ENCODE results near the gene CBFA2T3. TPM values are rescaled to one million over a fixed set of nuclear protein-coding genes. Genes with fewer than 3 reads are reported as not detected.
A peak's percentile ranks its signal among the peaks of the same experiment; 100 is the strongest.

The CBFA2T3 gene
- total RNA-seq, 1 donor from 2014 or later: 10.1 TPM

DNA sequence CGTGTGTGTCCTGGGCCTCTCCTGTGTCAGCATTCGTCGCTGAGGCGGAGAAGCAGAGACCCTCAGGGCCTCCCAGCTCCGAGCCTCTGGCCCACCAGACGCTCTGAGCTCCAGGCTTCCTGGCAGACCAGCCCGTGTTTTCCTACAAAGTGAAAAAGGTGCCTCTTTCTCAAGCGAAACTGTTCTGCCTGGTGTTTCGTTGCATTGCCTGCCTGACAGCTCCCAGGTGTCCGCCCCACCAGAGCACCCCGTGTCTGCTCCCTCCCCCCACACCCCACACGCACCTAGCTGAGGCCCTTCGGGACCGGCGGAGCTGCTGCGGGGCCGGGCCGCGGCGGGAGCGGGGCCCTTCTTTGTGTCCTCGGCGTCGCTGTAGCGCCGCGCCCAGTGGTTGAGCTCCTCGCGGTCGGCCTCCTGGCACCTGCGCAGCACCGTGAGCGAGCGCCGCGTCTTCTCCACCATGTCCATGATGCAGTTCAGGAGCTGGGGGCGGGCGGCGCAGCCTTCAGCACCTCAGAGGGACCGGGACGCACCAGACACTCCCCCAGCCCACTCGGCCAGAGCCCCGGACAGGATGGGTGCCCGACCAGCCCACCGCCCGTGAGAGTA is 95.9 kb downstream of the CBFA2T3 start:
- H3K36me3 Mint-ChIP-seq: no peaks in the 10 kb centered on the region
- H3K27ac Mint-ChIP-seq: no peak overlapping the region
- no peaks in the 10 kb centered on the region for H3K9me3 Mint-ChIP-seq
- no peaks in the 10 kb centered on the region for H3K27me3 Mint-ChIP-seq (ENCODE audit: low read depth)
- TF ChIP-seq, protein P1, sequence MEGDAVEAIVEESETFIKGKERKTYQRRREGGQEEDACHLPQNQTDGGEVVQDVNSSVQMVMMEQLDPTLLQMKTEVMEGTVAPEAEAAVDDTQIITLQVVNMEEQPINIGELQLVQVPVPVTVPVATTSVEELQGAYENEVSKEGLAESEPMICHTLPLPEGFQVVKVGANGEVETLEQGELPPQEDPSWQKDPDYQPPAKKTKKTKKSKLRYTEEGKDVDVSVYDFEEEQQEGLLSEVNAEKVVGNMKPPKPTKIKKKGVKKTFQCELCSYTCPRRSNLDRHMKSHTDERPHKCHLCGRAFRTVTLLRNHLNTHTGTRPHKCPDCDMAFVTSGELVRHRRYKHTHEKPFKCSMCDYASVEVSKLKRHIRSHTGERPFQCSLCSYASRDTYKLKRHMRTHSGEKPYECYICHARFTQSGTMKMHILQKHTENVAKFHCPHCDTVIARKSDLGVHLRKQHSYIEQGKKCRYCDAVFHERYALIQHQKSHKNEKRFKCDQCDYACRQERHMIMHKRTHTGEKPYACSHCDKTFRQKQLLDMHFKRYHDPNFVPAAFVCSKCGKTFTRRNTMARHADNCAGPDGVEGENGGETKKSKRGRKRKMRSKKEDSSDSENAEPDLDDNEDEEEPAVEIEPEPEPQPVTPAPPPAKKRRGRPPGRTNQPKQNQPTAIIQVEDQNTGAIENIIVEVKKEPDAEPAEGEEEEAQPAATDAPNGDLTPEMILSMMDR (IDR thresholded peaks at IDR 0.05; ENCODE audit: unreplicated experiment): no peak
- peaks cover 9% of the 10 kb centered on the region for H3K4me1 Mint-ChIP-seq
- no peak for DNase-seq (ENCODE audit: low spot score in 2 of 2, unreplicated experiment in 2 of 2)
- no peak overlapping the region for H3K4me3 Mint-ChIP-seq

DNA sequence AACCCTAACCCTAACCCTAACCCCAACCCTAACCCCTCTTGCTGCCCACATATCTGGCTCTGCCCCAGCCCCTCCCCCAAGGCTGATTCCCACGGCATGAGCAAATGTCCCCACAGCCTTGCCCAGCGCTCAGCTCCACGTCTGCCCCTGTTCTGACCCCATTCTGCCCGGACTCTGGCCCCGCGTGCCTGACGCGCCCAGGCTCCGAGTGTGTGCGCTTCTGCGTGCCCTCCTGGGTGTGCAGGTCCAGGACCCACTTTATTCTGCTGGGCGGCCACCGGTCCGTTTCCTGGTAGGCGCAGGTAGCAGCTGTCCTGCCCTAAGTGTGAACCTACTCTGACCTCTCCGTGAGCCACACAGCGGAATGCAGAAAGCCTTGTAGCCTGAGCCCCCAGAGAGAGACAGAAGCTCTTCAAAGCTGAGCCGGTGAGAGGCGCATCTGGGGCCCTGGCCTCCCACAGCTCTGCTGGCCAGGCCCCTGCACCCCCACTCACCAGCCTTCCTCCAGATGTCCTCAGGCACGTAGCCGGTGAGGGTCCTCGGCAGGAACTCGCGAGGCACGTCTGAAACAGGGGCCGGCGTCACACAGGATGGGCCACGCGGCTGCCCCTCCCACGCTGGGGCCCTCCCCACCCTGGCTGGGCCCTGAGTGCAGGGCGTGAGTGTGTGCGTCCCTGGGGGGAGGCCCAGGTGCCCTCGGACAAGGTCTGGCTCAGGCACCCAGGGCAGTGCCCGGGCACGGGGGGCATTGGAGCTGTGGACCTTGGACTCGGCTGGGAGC is 96.6 kb downstream of the CBFA2T3 start:
- Mint-ChIP-seq H3K27me3 (ENCODE audit: low read depth) (no peaks in the 10 kb centered on the region), H3K4me3 (peak overlapping the region; percentile 22), H3K36me3 (no peaks in the 10 kb centered on the region), H3K9me3 (no peaks in the 10 kb centered on the region), H3K4me1 (peaks cover 9% of the 10 kb centered on the region), H3K27ac (peak overlapping the region; percentile 16)
- DNase-seq (ENCODE audit: low spot score in 2 of 2, unreplicated experiment in 2 of 2): no peak
- TF ChIP-seq, protein P1 (IDR thresholded peaks at IDR 0.05; ENCODE audit: unreplicated experiment): no peak

GRCh38 chr16:88879788-88880055 is 97.3 kb downstream of the CBFA2T3 start:
- Mint-ChIP-seq H3K36me3 (no peaks in the 10 kb centered on the region), H3K9me3 (no peaks in the 10 kb centered on the region), H3K4me1 (peaks cover 9% of the 10 kb centered on the region), H3K4me3 (no peak overlapping the region), H3K27ac (peak overlapping the region; percentile 25), H3K27me3 (ENCODE audit: low read depth) (no peaks in the 10 kb centered on the region)
- TF ChIP-seq, protein P1 (IDR thresholded peaks at IDR 0.05; ENCODE audit: unreplicated experiment): no peak
- DNase-seq (ENCODE audit: low spot score in 2 of 2, unreplicated experiment in 2 of 2): no peak

GRCh38 chr16:88878967-88879787 is 97.8 kb downstream of the CBFA2T3 start:
- Mint-ChIP-seq H3K9me3 (no peaks in the 10 kb centered on the region), H3K36me3 (no peaks in the 10 kb centered on the region), H3K27ac (no peak overlapping the region), H3K4me3 (no peak overlapping the region), H3K27me3 (ENCODE audit: low read depth) (no peaks in the 10 kb centered on the region), H3K4me1 (peaks cover 9% of the 10 kb centered on the region)
- DNase-seq (ENCODE audit: low spot score in 2 of 2, unreplicated experiment in 2 of 2): no peak
- TF ChIP-seq, protein P1 (IDR thresholded peaks at IDR 0.05; ENCODE audit: unreplicated experiment): no peak

GRCh38 chr16:88878356-88878755 is 98.7 kb downstream of the CBFA2T3 start:
- no peak for DNase-seq (ENCODE audit: low spot score in 2 of 2, unreplicated experiment in 2 of 2)
- H3K9me3 Mint-ChIP-seq: no peaks in the 10 kb centered on the region
- TF ChIP-seq, protein P1 (IDR thresholded peaks at IDR 0.05; ENCODE audit: unreplicated experiment): no peak
- no peak overlapping the region for H3K4me3 Mint-ChIP-seq
- no peak overlapping the region for H3K27ac Mint-ChIP-seq
- H3K36me3 Mint-ChIP-seq: no peaks in the 10 kb centered on the region
- H3K27me3 Mint-ChIP-seq (ENCODE audit: low read depth): no peaks in the 10 kb centered on the region
- peaks cover 9% of the 10 kb centered on the region for H3K4me1 Mint-ChIP-seq
